ENCODE measurements around the gene OGDH. TPM values are rescaled to one million over a fixed set of nuclear protein-coding genes. Genes with fewer than 3 reads are reported as not detected.

OGDH gene
- total RNA-seq, 2 experiments from 2014 or later: 82.1 to 86.4 TPM

DNA sequence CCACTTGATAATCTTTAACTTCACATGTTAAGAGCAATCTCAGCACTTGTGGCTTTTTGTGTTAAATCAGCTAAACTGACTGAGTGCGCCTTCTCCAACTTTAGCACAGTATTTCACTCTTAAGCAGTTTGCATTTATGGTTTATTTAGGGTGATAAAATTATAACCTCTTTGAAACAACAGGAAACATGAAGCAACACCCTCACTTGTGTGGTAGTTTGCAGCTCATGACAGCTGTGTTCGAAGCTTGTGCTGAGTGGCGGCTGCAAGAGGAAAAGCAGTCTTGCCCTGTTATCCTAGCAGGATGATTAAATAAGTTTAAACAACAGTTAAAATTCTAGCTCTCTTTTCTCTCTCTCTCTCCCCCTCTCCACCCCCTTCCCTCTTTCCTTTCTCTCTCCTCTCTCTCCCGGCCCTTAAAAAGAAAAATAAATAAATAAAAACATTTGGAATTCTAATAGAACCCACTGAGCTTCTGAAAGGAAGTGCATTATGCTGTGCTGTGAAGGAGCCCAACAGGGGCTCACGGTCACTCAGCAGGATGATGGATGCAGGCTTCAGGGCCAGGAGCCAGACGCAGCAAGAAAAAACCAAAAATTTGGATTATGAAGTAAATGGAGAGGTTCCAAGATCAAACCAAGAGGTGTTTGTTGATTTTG, 25.2 kb downstream of the OGDH start:
- POLR2A ChIA-PET: interaction anchor here (1.0 to 1.2 kb wide), 2 partner anchors 14 to 25 kb away, joined by 4 read pairs; no protein-coding TSS in a partner anchor

DNA sequence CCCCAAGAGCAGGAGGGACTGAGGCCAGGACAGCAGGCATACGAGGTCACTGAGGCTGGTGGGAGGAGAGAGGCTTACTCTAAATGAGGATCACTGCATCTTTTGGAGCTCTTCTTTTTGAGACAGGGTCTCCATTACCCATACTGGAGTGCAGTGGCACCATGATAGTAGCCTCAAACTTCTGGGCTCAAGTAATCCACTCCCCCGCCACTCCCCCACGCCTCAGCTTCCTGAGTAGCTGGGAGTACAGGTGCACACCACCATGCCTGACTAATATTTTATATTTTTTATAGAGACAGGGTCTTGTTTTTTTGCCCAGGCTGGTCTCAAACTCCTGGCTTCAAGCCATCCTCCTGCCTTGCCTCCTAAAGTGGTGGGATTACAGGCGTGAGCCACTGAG, 25.8 kb downstream of the OGDH start:
- POLR2A ChIA-PET: no interaction called here
- CTCF ChIA-PET: interaction anchor here (1.0 to 1.5 kb wide), 2 partner anchors 15 to 23 kb away, joined by 4 to 5 read pairs; no protein-coding TSS in a partner anchor

More for the DNA sequence above, 25.2 kb downstream of the OGDH start:
- CTCF ChIA-PET: interaction anchor here (1.0 to 1.5 kb wide), 3 partner anchors 14 to 43 kb away, joined by 3 to 5 read pairs (median 4); no protein-coding TSS in a partner anchor

DNA sequence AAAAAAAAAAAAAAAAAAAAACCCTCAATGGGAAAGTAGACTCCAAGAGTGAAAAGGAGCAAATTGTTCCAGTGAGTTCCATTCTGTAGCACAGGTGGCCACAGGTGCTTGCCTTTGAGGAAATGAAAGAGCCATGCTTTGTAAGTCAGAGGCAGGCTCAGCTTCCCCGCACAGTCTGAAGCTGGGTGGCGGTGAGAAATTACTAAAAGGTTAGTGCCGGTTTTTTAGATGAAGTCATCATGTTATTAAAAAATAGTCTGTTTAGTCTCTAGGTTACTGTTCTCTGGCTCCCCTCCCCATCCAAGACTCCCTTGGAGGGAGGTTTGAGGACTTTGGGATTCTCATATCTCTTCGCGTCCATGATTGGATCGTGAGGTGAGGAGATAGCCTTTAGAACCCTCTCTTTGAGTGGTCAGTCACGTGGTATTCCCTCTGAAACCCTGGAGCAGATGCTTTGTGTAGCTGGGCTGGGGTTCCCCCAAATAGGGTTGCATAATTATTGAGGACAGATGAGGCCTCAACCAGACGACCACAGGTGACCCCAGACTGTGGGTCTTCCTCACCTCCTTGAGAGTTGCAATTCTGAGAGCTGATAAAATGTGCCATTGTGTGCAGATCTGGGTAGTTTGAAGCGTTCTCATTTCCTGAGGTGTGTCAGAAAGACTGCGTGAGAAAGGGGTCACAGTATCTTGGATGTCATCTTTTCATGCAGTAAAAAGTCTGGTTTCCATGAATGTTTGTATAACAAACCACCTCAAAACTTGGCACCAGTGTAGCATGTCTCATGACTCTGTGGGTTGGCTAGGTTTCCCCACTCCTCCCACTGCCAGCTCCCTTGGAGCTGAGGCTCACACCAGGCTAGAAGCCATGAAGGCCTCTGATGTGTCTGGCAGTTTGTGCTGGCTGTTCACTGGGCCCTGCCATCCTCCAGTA, 27.1 kb downstream of the OGDH start:
- CTCF ChIA-PET: interaction anchor here (0.6 to 1.6 kb wide), 4 partner anchors 10 to 116 kb away, joined by 3 to 4 read pairs (median 4); no protein-coding TSS in a partner anchor

DNA sequence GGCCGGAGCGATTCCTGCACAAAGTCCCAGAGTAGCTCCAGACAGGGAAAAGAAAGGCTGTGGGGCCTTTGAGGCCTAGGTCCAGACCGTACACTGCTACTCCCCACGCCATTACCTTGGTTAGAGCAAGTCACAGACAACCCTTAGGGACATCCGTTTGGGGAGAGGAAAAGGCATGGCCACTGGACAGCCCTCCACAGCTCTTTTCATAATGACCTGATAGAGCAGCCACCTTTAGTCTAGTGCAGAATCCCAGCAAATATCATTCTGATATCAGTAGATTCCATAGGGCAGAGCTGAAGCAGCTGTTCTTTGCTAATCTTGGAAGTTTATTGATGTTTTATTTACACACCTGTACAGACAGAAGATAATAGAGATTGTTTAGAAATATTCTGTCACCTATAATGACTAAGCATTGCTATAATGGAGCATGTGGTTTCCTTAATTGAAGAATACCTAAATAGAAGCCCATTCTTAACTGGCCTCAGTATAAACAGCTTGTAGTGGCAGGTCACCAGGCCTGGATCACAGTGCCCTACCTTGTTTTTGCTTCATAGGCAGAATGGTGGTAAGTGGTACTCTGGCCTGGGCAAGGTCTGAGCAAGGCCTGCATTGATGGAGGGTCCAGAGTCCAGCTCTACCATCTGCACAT, 27.9 kb downstream of the OGDH start:
- ChIA-PET CTCF (interaction anchor here (0.5 to 1.6 kb wide), 3 partner anchors 17 to 156 kb away, joined by 3 to 4 read pairs (median 4); no protein-coding TSS in a partner anchor), POLR2A (interaction anchor here (1.0 to 1.6 kb wide), 6 partner anchors 11 to 214 kb away, joined by 3 to 9 read pairs (median 4); partner anchors contain the start of genes H2AZ2 and OGDH)

More for the DNA sequence above, 27.1 kb downstream of the OGDH start:
- POLR2A ChIA-PET: interaction anchor here (0.6 to 1.6 kb wide), 7 partner anchors 10 to 214 kb away, joined by 3 to 9 read pairs (median 4); partner anchors contain the start of genes H2AZ2 and OGDH

DNA sequence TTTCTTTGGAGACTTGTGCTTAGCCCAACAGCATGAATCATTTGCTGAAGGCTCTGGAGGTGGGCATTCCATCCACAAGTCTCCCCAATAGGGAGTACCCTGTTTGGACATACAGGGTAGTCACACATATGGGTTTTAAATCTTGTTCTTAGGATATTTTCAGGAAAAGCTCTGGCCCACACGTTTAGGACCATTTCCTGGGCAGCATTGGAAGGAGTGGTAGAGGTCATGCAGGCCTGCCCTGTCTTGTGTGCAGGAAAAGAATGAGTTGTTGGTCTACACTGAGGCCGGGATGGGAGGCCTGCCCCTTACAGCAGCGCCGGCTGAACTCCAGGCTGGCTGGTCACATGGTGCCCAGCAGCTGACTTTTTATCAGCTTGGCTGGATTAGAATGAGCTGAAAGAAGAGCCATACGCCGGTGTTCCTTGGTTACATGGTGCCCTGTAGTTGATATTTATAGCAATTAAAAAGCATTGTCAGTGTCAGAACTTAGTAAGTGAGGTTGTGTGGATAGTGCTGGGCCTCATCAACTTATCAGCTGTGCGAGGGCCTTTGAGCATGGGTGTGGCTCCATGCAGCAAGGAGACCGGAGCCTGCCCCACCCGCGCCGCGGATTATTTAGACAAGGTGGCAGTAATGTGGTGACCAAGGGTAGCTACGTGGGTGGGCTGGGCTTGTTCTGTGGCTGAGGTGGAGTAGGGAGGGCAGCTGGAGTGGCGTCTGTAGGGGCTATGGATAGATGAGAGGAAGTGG, 28.6 kb downstream of the OGDH start:
- POLR2A ChIA-PET: interaction anchor here (1.5 to 1.6 kb wide), 3 partner anchors 15 to 213 kb away, joined by 5 to 6 read pairs (median 5); partner anchors contain the start of genes H2AZ2 and OGDH

DNA sequence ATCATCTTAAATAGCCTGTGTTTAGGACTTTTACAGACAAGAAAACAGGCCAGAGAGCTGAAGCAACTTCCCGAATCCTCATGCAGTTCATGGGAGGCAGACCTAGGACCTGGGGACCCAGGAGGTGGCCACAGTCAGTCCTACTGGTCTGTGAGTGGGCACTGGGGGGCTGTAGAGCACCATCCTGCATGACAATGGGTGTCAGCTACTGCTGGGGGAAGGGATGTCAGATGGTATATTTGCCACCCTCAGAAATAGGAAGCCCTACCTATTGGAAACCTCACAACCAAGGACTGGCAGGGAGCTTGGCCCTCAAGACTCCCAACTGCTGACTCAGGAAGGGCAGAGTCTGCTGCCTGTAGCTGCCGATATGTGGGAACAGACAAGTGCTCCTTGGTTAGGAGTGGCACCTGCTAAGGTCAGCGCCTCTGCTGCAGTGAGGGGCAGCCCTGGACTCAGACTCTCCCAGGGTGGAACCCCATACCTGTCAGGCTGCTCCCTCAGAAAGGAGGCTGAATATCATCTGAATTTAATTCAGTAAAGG, 29.7 kb downstream of the OGDH start:
- ChIA-PET CTCF (interaction anchor here (1.4 to 1.7 kb wide), 2 partner anchors 10 to 31 kb away, joined by 3 to 4 read pairs; no protein-coding TSS in a partner anchor), POLR2A (interaction anchor here (0.5 to 4.1 kb wide), 3 partner anchors 16 to 104 kb away, joined by 3 to 25 read pairs (median 6); partner anchors contain the start of gene OGDH)

More for the DNA sequence above, 28.6 kb downstream of the OGDH start:
- CTCF ChIA-PET: interaction anchor here (1.4 to 1.7 kb wide), 2 partner anchors 9 to 30 kb away, joined by 3 to 4 read pairs; no protein-coding TSS in a partner anchor

DNA sequence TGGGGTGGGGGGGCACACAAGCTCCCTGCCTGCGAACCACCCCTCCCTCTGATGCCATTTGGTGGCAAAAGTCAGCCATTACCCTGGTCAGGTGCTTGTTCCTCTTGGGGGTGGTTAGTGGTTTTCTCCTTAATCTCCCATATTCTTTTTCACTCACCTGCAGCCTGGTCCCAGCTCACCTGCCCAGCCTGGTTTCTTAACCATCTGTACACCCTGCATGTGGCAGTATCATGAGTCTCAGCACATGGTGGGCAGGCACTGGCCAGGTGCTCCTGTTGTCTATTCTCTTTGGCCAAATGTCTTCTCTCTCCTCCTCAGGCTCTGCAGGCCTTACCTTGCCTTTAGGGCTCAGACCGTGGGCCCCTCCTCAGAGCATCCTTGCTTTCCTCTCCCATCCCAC, 30.5 kb downstream of the OGDH start:
- ChIA-PET CTCF (interaction anchor here (0.7 to 1.7 kb wide), 4 partner anchors 11 to 111 kb away, joined by 3 to 4 read pairs (median 4); no protein-coding TSS in a partner anchor), POLR2A (interaction anchor here (0.6 to 4.1 kb wide), 3 partner anchors 9 to 147 kb away, joined by 3 to 25 read pairs (median 5); partner anchors contain the start of genes NUDCD3 and OGDH)

DNA sequence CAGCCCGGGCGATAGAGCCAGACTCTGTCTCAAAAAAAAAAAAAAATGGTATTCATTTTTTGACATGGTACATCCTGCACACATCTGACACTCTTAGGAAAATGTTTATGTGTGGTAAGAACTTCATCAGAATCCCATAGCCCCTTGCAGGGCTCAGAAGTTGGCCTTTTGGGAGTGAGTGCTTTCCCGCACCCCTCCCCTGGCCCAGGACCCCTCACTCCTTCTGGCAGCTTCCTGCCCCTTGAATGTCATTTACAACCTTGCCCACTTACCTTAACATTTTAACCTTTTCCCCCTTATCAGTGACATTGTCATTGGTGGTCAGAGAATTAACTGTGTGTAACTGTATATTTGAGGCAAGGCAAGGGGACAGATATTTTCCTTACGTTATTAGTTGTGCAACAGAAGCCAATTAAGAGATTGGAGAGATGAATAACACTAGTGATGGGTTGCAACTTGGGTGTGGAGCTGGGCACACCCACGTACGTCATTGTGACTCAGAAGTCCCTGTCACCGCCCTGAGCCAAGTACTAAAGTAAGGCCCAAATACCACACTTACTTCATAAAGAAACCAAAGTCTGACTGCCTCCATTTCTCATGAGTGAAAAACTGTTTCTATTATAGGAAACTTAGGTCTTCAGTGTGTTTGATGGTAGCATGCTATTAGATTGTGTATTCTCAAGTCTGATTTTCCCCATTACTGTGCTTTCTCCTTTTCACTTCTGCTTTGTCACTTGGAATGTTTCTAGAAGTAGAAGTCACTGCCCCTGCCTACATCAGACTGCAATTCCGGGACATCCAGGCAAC, 31.6 kb downstream of the OGDH start:
- ChIA-PET CTCF (interaction anchor here (0.6 to 2.7 kb wide), 8 partner anchors 9 to 171 kb away, joined by 3 to 10 read pairs (median 4); partner anchors contain the start of gene TMED4), POLR2A (interaction anchor here (0.5 to 4.1 kb wide), 10 partner anchors 10 to 395 kb away, joined by 3 to 25 read pairs (median 4); partner anchors contain the start of genes OGDH, PPIA and TMED4)

DNA sequence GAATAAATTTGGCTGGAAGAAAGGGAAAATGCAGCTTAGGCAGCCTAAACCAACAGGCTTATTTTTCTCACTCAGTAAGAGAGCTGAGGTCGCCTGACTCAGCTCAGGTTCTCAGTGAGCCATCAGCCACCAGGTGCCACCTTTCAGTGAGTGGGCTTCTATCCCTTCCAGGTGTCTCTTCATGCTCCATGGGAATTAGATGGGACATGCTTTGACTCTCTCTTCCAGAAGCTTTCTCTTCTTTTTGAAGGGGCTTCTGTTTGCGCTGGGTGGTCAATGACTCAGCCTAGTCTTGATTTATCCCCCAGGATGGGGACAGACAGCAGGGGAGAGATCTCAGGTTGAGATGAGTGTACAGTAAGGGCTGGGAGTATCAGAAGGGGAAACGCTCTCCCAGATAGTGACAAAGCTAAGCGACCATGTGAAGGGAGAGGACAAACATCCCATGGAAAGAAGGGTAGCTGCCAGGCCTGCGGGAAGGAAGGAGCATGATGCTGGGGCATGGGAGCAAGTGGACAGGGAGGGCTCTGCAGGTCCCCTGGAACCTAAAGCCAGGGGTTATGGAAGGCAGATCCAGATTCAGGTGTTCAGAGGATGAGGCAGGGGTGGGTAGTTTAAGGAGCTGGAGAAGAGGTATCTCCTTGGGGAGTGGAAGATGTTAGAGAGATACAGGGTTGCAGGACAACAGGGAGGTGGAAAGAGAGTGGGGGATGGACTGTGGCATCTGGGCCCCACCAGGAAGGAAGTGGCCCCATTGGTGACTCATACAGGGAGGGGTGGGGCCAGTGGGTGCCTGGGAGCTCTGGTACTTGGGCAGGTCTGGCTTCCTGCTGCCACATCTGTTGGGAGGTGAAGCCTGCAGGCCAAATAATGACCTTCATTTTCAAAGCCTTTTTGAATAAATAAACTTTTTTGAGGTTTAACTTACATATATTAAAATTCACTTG, 32.5 kb downstream of the OGDH start:
- POLR2A ChIA-PET: interaction anchor here (0.5 to 4.1 kb wide), 13 partner anchors 16 to 394 kb away, joined by 3 to 25 read pairs (median 4); partner anchors contain the start of genes OGDH, PPIA and TMED4
- CTCF ChIA-PET: interaction anchor here (0.6 to 2.7 kb wide), 9 partner anchors 10 to 170 kb away, joined by 3 to 10 read pairs (median 4); partner anchors contain the start of gene TMED4

DNA sequence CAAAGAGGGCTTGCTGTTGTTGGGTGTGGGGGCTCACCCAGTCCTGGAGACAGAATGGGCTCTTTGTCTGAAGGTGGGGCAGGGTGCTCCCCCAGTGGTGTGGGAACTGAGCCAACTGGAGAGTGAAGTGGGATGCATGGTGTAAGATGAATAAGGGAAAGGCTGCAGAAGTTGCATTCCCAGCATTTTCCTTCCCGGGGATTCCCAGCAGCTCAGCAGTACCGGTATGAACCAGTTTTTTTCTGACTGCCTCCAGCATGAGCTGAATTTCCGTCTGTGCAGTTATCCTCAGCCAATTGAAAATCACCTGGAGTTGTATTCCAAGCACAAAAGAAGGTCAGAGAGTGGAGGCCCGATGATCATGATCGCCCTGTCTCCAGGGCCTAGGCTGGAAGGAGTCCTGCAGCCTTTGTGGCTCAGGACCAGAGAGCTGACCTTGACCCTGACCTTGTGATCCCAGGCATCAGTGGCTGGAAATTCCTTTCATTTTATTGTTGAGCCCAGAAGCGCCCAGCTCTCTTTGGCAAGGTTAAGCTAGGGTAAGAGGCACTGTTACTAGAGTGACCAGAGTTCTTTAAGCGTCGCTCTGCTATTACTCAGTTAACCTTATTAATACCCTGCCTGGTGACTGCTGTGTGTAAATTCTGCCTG, 33.4 kb downstream of the OGDH start:
- ChIA-PET POLR2A (interaction anchor here (0.6 to 4.1 kb wide), 7 partner anchors 17 to 230 kb away, joined by 3 to 25 read pairs (median 5); partner anchors contain the start of genes OGDH, PPIA and TMED4), CTCF (interaction anchor here (0.5 to 2.7 kb wide), 8 partner anchors 13 to 388 kb away, joined by 3 to 10 read pairs (median 4); partner anchors contain the start of gene TMED4)

DNA sequence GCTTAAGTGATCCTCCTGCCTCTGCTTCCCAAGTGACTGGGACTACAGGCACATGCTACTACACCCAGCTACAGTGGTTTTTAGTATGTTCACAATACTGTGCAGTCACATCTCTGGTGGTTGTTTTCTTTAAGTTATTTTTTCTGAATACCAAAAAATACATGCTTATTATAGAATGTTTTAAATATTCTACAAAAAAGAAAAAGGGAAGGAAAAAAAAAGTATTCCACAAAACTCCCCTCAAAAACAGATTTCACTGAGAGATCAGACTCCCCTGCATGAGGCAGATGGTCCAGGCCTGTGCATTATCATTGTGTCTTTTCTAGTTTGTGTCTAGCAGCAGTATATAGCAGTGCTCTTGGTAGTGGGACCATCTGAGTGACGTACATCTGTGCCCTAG, 36.8 kb downstream of the OGDH start:
- ChIA-PET CTCF (no interaction called here), POLR2A (no interaction called here)

DNA sequence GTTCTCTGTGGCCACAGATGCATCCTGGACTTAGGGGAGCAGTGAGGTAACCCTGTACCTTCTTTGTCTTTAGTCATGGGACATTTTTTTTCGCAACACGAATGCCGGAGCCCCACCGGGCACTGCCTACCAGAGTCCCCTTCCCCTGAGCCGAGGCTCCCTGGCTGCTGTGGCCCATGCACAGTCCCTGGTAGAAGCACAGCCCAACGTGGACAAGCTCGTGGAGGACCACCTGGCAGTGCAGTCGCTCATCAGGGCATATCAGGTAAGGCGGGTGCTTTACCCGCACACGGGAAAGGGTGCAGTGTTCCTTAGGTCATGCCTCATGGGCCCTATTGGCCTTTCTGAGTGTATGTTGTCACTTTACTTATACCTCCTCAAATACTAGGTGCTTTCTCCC, 38.8 kb downstream of the OGDH start:
- POLR2A ChIA-PET: no interaction called here

DNA sequence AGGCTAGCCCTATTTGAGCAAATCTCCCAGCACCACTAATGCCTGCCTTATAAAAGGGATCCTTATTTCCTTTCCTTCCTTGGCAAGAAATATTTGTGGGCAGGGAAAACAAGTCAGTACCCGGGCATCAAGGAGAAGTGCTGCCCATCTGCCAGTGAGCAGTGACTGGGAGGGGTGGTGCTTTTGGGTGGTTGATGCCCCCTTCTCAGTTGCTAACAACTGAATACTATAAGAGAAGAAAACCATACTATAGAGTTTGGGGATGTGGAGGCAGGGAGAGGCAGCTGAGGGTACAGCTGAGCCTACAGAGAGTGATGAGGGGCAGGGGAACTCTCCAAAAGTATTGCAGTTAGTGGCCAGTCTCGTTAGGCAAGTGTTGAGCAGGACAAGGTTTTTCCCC, 39.3 kb downstream of the OGDH start:
- POLR2A ChIA-PET: no interaction called here
- CTCF ChIA-PET: no interaction called here

More for the DNA sequence above, 38.8 kb downstream of the OGDH start:
- CTCF ChIA-PET: no interaction called here

DNA sequence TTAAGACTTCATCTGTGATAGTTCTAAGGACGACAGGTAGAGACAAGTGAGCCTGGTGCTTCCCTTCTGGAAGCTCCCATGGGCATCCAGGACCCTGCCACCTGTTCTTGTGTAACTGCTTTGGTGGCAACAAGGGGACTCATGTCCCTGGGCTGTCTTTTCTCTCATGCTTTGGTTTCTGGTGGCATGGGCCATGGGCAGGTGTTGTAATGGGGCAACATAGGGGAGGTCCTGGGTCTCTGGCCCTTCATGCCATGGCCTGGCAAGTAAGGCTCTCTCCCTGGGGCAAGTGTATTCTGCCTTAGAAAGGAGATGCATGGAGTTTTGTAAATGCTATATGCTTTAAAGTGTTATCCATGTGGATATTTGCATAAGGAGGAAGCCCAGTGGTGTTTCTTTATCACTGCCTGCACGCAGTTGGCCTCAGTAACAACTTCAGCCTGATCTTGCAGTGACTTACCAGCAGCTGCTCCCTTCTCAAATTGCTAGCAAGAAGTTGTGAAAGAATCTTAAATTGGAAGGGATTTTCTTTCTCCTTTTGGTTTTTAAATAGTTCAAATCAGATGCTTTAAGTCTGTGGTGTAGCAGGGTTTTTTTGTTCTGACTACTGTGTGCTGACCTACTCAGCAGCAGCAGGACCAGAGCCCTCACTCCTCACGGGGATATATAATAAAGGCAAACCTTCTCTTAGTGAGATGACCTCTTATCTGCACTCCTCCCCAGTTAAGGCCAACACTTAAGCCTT, 39.9 kb downstream of the OGDH start:
- POLR2A ChIA-PET: no interaction called here
- CTCF ChIA-PET: no interaction called here
